ENCODE measurements around the gene RAPGEF6. TPM values are rescaled to one million over a fixed set of nuclear protein-coding genes. Genes with fewer than 3 reads are reported as not detected.

The RAPGEF6 gene
- total and polyA plus RNA-seq, 2 experiments from 2014 or later: 9.5 to 20.3 TPM

- no peak for TF ChIP-seq ZNF462 (CRISPR knock-in tag; IDR thresholded peaks at IDR 0.05)
- no peak for TF ChIP-seq ZNF114 (CRISPR knock-in tag; IDR thresholded peaks at IDR 0.05)
- no peak for TF ChIP-seq JUNB (IDR thresholded peaks at IDR 0.05; ENCODE audit: unreplicated experiment)
- no peak for TF ChIP-seq NANOG (IDR thresholded peaks at IDR 0.05; ENCODE audit: borderline replicate concordance)
- no peak for TF ChIP-seq EZH2phosphoT487 (IDR thresholded peaks at IDR 0.05; ENCODE audit: unreplicated experiment)
- no peak for TF ChIP-seq POLR2AphosphoS5 (IDR thresholded peaks at IDR 0.05; ENCODE audit: low read depth)
- TF ChIP-seq STAT1 (IDR thresholded peaks at IDR 0.05; ENCODE audit: unreplicated experiment): no peak
Measured at GRCh38 chr5:131416729-131417128, 218.3 kb downstream of the RAPGEF6 start (continued).

DNA sequence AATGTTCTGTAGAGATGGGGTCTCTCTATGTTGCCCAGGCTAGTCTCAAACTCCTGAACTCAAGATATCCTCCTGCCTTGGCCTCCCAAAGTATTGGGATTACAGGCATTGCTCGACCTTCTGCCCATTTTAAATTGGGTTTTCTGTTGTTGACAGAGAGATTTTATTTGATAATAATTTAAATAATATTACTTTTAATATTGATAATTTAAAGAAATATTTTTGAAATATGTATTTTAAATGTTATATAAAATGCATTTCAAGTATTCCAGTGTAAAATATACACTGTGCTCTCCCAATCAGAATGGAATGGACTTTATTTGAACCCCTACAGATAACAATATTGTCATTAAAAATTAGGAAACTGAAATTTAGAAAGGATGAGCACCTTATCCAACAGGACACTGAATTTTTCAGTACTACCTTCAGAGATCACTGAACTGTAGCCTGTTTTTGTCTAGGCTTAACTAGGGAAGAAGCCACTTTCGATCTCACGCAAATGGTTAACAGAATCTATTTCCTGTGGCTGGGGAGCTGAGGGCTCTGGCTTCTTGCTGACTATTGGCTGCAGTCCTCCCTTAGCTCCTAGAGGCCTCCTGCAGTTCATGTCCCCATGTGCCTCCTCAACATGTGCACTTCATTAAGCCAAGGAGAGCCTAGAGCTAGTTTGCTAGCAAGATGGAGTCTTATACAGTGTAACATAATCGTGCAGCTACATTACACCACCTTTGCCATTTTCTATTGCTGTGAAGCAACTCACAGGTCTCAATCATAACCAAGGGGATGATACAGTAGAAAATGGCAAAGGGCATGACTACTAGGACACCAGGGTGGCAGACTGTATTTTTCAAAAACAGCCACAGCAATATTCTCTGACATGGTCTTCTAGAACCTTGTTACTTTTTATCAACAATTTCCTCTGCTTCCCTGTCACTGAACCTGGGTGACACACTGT is 221.1 kb downstream of the RAPGEF6 start:
- Histone ChIP-seq H3K9me2 (ENCODE audit: insufficient read depth) (no peaks in the 10 kb centered on the region), H3F3A (replicated peaks; ENCODE audit: low read depth) (no peaks in the 10 kb centered on the region), H3K36me3 (ENCODE audit: insufficient read depth) (no peaks in the 10 kb centered on the region), H3K4me3 (no peak overlapping the region), H3K4me1 (ENCODE audit: insufficient read depth) (no peaks in the 10 kb centered on the region), H2AFZ (no peak overlapping the region), H3K79me2 (replicated peaks; ENCODE audit: insufficient read depth) (no peaks in the 10 kb centered on the region), H3K27me3 (ENCODE audit: insufficient read depth) (no peaks in the 10 kb centered on the region), H3K27ac (ENCODE audit: low read depth) (no peak overlapping the region), H4K20me1 (replicated peaks; ENCODE audit: insufficient read depth) (no peaks in the 10 kb centered on the region), H3K4me2 (no peak overlapping the region)
- Mint-ChIP-seq H3K27ac (no peak overlapping the region), H3K4me3 (no peak overlapping the region), H3K4me1 (0 out of 3 replicates have a peak, but pooled peaks cover 2% of the 10 kb centered on the region), H3K9me3 (no peaks in the 10 kb centered on the region), H3K27me3 (ENCODE audit: insufficient read depth, low read depth, poor library complexity) (peaks cover 3% of the 10 kb centered on the region), H3K36me3 (ENCODE audit: low read depth) (peaks cover 19% of the 10 kb centered on the region)
- DNase-seq (ENCODE audit: low spot score) (no peak), ATAC-seq (no peak)
- TF ChIP-seq, protein P1, sequence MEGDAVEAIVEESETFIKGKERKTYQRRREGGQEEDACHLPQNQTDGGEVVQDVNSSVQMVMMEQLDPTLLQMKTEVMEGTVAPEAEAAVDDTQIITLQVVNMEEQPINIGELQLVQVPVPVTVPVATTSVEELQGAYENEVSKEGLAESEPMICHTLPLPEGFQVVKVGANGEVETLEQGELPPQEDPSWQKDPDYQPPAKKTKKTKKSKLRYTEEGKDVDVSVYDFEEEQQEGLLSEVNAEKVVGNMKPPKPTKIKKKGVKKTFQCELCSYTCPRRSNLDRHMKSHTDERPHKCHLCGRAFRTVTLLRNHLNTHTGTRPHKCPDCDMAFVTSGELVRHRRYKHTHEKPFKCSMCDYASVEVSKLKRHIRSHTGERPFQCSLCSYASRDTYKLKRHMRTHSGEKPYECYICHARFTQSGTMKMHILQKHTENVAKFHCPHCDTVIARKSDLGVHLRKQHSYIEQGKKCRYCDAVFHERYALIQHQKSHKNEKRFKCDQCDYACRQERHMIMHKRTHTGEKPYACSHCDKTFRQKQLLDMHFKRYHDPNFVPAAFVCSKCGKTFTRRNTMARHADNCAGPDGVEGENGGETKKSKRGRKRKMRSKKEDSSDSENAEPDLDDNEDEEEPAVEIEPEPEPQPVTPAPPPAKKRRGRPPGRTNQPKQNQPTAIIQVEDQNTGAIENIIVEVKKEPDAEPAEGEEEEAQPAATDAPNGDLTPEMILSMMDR (conservative IDR thresholded peaks at IDR 0.05; ENCODE audit: low read depth in 2 of 2): no peak
- TF ChIP-seq CREB1 (CRISPR knock-in tag; IDR thresholded peaks at IDR 0.05; ENCODE audit: low read depth): no peak
- TF ChIP-seq STAT1 (IDR thresholded peaks at IDR 0.05; ENCODE audit: unreplicated experiment): no peak
- TF ChIP-seq EZH2phosphoT487 (IDR thresholded peaks at IDR 0.05; ENCODE audit: unreplicated experiment): no peak
- no peak for TF ChIP-seq POLR2AphosphoS5 (IDR thresholded peaks at IDR 0.05; ENCODE audit: low read depth)
- TF ChIP-seq, protein P2, sequence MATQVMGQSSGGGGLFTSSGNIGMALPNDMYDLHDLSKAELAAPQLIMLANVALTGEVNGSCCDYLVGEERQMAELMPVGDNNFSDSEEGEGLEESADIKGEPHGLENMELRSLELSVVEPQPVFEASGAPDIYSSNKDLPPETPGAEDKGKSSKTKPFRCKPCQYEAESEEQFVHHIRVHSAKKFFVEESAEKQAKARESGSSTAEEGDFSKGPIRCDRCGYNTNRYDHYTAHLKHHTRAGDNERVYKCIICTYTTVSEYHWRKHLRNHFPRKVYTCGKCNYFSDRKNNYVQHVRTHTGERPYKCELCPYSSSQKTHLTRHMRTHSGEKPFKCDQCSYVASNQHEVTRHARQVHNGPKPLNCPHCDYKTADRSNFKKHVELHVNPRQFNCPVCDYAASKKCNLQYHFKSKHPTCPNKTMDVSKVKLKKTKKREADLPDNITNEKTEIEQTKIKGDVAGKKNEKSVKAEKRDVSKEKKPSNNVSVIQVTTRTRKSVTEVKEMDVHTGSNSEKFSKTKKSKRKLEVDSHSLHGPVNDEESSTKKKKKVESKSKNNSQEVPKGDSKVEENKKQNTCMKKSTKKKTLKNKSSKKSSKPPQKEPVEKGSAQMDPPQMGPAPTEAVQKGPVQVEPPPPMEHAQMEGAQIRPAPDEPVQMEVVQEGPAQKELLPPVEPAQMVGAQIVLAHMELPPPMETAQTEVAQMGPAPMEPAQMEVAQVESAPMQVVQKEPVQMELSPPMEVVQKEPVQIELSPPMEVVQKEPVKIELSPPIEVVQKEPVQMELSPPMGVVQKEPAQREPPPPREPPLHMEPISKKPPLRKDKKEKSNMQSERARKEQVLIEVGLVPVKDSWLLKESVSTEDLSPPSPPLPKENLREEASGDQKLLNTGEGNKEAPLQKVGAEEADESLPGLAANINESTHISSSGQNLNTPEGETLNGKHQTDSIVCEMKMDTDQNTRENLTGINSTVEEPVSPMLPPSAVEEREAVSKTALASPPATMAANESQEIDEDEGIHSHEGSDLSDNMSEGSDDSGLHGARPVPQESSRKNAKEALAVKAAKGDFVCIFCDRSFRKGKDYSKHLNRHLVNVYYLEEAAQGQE (IDR thresholded peaks at IDR 0.05; ENCODE audit: unreplicated experiment): no peak
- no peak for TF ChIP-seq JUNB (IDR thresholded peaks at IDR 0.05; ENCODE audit: unreplicated experiment)

Data from GM23338 (cell line).